ENCODE data around the gene KRTAP10-8. TPM values are rescaled to one million over a fixed set of nuclear protein-coding genes. Genes with fewer than 3 reads are reported as not detected.
A peak's percentile ranks its signal among the peaks of the same experiment; 100 is the strongest.
"Not testable (repeated sequence)": the region's sequence is repeated elsewhere in the genome, so short reads cannot be mapped to it uniquely, and the experiment has no call there.

Gene KRTAP10-8
- total and polyA plus RNA-seq, 12 donors, result not detected

DNA sequence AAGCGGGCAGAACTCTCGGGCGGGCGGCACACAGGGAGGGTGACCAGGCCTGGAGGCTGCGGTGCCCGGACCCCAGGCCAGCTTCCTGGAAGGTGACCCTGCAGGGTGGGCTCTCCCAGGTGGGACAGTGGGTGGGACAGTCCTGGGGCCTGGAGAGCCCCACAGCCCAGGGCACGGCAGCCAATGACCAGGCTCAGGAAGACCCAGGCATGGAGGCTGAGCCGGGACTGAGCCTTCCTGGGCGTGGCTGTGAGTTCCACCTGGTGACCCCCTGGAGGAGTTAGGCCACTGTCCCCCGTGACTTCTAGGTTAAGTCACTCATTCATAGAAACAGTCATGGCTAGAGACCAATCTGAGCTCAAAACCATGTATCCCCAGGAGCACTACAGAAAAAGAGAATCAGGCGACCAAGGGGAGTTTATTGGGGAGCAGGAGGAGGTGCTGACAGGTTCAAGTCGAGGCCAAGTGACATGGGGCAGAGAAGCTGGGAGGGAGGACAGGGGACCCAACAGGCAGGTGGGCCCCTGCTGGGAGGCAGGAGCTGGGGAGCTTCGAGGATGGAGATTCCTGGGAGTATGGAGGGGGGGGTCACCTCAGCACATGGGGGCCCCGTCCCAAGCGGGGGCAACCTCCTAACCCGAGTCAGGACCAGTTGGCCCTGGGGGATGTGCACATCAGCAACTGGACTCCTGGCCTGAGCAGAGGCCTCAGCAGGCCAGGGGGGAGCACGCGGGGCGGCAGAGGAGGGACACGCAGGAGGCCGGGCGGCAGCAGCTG is 32.6 kb upstream of the KRTAP10-8 start:
- ATAC-seq (no peak), DNase-seq (no peak)
- 70 to 74% methylated on average over 22 of the region's 22 CpGs for WGBS, 2 donors
- no peak overlapping the region for H3K4me3 ChIP-seq
- H3K27ac ChIP-seq, result no peak overlapping the region
- intact Hi-C loops (cut with DNase I), result no loop called here
- H3K4me1 ChIP-seq, result no peaks in the 10 kb centered on the region
- TF ChIP-seq, protein P1, sequence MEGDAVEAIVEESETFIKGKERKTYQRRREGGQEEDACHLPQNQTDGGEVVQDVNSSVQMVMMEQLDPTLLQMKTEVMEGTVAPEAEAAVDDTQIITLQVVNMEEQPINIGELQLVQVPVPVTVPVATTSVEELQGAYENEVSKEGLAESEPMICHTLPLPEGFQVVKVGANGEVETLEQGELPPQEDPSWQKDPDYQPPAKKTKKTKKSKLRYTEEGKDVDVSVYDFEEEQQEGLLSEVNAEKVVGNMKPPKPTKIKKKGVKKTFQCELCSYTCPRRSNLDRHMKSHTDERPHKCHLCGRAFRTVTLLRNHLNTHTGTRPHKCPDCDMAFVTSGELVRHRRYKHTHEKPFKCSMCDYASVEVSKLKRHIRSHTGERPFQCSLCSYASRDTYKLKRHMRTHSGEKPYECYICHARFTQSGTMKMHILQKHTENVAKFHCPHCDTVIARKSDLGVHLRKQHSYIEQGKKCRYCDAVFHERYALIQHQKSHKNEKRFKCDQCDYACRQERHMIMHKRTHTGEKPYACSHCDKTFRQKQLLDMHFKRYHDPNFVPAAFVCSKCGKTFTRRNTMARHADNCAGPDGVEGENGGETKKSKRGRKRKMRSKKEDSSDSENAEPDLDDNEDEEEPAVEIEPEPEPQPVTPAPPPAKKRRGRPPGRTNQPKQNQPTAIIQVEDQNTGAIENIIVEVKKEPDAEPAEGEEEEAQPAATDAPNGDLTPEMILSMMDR (IDR thresholded peaks at IDR 0.05), result no peak
- H3K9me3 ChIP-seq, result peaks cover 0 to 40% (median 18%) of the 10 kb centered on the region in 11 donors
- H3K27me3 ChIP-seq, result peaks cover 0 to 43% (median 1%) of the 10 kb centered on the region in 7 donors
- H3K36me3 ChIP-seq, result no peaks in the 10 kb centered on the region

DNA sequence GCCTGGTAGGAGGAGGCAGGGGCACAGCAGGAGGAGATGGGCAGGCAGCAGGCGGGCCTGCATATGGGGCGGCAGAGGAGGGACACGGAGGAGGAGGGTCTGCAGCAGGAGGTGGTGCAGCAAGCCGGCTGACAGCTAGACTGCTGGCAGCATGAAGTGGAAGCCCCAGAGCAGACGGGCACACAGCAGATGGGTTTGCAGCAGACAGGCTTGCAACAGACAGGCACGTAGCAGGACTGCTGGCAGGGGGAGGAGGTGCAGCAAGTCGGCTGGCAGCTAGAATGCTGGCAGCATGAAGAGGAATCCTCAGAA is 32.1 kb upstream of the KRTAP10-8 start:
- Histone ChIP-seq H3K27ac (no peak overlapping the region), H3K4me1 (no peaks in the 10 kb centered on the region), H3K4me3 (no peak overlapping the region), H3K36me3 (no peaks in the 10 kb centered on the region), H3K27me3 (peaks cover 0 to 43% (median 6%) of the 10 kb centered on the region in 7 donors), H3K9me3 (peaks cover 0 to 40% (median 18%) of the 10 kb centered on the region in 11 donors)
- no peak for ATAC-seq
- WGBS, 2 donors, result 63 to 70% methylated on average over 6 to 7 of the region's 7 CpGs
- no peak for DNase-seq
- intact Hi-C loops (cut with DNase I), result no loop called here
- TF ChIP-seq, protein P1 (IDR thresholded peaks at IDR 0.05), result no peak

DNA sequence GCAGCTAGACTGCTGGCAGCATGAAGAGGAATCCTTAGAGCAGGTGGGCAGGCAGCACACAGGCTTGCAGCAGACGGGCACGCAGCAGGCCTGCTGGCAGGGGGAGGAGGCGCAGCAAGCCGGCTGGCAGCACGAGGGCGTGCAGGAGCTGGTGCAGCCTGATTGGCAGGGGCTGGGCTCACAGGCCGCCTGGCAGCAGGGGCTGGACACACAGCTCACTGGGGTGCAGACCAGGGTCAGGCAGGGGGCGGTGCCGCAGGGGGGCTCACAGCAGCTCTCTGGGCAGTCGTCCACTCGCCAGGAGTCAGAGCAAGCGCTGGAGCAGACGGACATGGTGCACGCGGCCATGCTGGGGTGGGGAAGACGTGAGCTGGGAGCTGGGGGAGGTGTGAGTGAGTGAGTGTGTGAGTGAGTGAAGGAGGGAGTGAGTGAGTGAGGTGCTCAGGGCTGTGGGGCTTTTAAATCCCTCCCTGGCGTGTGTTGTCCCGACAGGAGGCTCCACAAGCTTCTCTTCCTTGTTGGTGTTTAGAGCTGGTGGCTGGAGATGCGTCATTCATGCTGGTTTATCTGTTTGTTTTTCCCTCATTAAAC is 31.6 kb upstream of the KRTAP10-8 start, which contains the start of gene KRTAP10-5:
KRTAP10-5 (minus strand) TSS at position 374 of the 591 bp plus-strand sequence; CDS start at position 348, 26 bp downstream.
- intact Hi-C loops (cut with DNase I), result not testable (repeated sequence)

DNA sequence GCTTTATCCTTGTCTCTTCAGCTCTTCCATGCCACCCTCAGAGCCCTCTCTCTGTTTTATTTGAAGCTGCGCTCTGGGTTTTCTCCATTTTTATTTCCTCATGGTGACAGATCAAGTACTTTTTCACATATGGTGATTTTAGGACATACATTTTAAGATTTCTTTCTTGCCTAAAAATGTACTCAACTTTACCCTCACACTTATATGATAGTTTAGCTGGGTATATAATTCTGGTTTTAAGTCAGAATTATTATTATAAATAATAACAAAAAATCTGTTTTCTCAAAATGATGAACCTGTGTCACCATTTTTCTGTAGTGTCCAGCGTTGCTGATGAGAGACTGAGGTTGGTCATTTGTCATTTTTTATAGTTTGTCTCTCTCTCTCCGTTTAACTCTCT is 30.7 kb upstream of the KRTAP10-8 start:
- Histone ChIP-seq H3K4me3 (no peak overlapping the region), H3K9me3 (peaks cover 0 to 44% (median 18%) of the 10 kb centered on the region in 11 donors), H3K4me1 (no peaks in the 10 kb centered on the region), H3K36me3 (no peaks in the 10 kb centered on the region), H3K27ac (no peak overlapping the region), H3K27me3 (peaks cover 0 to 50% (median 17%) of the 10 kb centered on the region in 7 donors)
- ATAC-seq, result no peak
- DNase-seq, result no peak
- TF ChIP-seq, protein P1 (IDR thresholded peaks at IDR 0.05), result no peak
- intact Hi-C loops (cut with DNase I), result no loop called here
- 84 to 89% methylated on average over 3 of the region's 3 CpGs for WGBS, 2 donors

More for the DNA sequence above, 31.6 kb upstream of the KRTAP10-8 start, which contains the start of gene KRTAP10-5:
- H3K36me3 ChIP-seq, H3K4me3 ChIP-seq, H3K27ac ChIP-seq, DNase-seq, H3K4me1 ChIP-seq: not testable (repeated sequence)
- 37 to 41% methylated on average over 19 of the region's 19 CpGs for WGBS, 2 donors
- Histone ChIP-seq H3K9me3 (peaks cover 0 to 40% (median 18%) of the 10 kb centered on the region in 11 donors), H3K27me3 (peaks cover 0 to 43% (median 9%) of the 10 kb centered on the region in 7 donors)
- ATAC-seq, result peak in 1 of 8 donors; percentile 41
